HG02852 (cell line): ENCODE measurements around the gene ATP13A5.

Experiments
- ATAC-seq: cut with Tn5 transposase; IDR thresholded peaks from one replicate; pipeline ENCODE4 v1.9.1; 2021; ENCODE audit warnings: mild to moderate bottlenecking, moderate library complexity; ENCODE audit not compliant: unreplicated experiment

Gene ATP13A5

DNA sequence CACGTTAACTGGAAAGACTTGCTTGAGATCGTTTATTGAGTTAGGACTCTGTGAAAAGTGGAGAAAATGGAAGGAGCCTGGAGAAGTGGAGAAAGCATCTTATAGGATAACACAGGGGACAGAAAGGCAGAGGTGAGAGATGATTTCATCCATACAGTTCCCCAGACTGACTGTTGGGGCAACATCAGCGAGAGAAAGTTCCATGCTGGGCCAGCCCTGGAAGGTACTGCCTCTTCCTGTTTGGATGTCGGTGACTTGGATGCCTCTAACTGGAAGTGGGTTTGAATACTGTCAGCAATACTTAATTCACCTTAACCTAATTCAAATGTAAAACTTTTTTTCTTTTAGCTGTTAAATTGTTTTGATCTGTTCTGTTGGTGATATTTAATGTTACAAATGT, 32.3 kb downstream of the ATP13A5 start:
- ATAC-seq: no peak

GRCh38 chr3:193345431-193345830, 33.1 kb downstream of the ATP13A5 start:
- ATAC-seq: no peak

DNA sequence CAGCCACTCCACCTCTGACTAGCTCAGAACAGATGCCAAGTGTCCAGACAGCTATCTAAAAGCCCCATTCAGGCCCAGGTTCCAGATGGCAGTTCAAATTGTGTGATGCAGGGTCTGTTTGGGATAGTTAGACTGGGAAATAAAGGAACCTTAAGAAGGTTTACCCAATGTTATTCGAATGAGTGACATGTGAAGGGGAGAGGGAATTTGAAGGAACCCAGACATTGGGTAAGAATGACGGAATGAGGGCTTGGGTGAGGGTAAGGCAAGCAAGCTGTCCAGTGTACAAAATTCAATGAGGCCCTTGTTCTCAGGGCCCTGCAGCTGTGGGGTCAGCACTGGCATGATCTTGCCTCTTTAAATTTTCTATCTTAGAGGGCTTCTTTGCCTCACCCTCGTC, 34.1 kb downstream of the ATP13A5 start:
- ATAC-seq: no peak

DNA sequence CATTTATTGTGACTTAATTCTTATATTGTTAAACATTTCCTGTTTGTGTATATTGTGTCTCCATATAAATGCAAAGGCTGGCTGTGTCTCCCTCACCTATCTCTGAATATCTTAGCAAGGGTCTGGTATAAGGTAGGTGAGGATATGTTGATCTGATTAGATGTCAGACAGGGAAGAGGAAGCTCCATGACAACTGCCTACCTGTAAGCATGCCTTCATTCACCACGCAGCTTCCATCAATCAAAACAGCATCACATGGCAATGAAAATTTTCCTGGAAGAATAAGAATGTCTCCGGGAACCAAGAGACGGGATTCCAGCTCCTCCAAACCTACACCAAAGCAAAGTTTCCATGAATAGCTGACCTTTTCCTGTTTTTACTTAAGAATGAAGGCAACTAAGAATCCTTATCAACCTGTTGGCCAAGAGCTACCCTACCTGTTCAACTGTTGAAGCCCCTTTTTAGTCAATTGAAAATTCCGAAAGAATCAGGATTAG, 34.8 kb downstream of the ATP13A5 start:
- no peak for ATAC-seq

DNA sequence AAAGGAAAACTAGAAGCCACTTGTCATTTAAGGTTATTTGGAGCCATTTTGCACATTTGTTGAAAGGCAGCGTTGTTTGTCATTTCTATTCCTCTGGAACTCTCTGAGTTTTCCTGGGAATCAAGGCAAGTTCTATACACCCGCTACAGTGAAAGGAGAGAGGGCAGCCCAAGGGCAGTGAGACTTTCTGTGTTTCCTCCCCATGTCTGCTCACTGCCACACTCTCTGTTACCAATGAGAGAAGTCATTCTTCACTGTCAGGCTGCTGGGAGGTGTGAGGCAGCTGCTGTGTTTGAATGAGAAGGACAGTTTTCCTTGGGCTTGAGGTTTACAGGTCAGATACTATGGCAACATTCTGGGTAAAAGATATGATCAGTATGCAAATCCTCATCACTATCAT, 36.0 kb downstream of the ATP13A5 start:
- no peak for ATAC-seq

DNA sequence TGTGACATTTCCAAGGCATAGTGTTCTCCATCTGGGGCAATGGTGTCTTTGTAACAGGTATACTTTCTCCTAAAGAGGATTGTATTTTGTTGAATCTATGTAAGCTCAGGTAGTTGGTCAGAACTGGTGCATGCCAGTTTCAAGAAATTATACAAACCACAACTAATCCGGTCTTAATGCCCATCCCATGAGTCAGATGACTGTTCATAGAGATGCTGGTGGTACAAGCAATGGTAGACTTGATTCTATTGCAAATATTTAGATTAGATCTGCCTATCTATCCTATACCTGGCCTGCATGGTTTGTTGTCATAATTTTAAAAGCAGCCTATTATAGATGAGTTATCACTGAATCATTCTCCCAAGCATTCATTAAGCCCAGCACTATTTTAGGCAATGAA, 43.5 kb downstream of the ATP13A5 start:
- ATAC-seq: no peak

DNA sequence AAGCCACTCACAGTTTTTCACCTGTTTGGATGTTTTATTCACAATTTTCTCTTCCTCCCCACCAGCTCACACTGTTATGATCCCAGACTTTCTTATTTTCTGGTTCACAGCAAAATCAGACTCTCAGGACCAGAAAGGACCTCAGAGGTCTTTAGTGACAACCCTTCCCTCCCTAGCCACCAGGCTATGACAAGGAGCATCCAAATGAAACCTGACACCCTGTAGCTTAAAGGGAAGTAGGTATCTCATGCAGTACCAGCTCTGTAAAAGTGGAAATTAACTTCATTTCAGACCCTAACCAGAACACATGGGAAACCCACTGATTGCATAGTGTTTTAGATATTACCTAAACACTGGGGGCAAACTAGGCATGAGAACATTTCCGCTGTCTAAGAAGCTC, 45.3 kb downstream of the ATP13A5 start:
- no peak for ATAC-seq

DNA sequence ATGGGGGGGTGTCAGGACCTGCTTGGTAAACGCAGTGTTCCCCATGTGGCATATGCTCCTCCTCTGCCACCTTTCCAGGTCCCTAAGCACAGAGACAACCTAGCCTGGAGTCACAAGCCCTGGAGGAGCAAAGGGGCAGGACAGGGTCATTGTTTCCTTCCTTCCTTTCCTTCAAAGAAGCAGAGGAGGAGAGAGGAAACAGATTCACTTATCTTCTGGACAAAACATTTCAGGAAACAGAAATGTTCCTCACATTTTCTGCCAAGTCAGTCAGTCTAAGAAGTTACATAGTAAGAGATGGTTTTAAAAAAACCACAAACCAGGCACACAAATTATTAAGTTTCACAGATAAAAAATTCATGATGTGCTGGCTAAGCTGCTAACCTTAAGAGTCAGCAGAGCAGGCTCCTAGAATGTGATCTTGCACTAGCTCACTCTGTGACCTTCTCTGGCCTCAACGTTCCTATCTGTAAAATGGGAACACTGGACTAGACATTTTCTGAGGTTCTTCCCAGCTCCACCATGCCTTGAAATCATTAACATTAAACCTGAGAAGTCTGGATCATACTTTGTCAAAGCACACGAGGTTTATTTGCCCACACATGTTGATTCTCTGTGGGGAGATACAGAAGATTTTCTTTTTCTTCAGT, 47.9 kb downstream of the ATP13A5 start:
- no peak for ATAC-seq

GRCh38 chr3:193317682-193318300, 60.8 kb downstream of the ATP13A5 start:
- ATAC-seq: no peak

- ATAC-seq: no peak
These were observed 64.4 kb downstream of the ATP13A5 start for GRCh38 chr3:193314161-193314560.

GRCh38 chr3:193313061-193313958, 65.2 kb downstream of the ATP13A5 start:
- no peak for ATAC-seq

DNA sequence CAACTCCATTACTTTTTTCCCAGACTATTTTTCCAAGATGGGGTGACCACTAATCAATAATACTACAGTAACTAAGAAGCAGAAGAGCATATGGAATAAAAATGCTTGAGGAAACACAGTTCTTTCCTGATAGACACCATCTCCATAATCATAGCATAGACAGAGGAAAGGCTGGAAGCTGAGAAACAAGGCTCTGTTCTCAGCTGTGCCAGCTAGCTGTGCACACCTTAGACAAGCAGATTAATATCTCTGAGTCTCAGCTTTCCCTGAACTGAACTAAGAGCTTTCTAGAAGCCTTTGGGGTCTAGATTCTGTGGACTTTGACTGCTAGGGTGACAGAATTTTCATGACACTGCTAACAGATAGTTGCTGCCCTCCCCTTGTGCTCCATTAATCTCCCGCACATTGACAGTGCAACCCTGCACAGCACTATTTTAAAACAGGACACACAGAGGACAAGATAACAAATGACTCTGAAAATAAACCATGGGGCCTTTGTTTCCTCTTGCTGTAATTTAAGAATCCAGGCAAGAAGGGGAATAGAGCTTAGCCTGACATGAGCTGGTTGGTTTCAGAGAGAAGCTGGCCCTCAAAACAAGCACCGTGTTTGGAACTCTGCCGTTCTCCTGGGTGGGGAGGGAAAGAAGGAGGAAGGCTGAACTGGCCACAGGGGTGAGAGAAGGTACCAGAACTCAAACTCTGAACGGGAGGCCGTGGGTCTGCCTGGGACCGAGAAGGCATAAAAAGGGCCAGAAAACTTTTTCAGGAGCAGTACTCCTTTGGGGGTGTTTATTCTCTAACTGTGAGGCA, 67.4 kb downstream of the ATP13A5 start:
- no peak for ATAC-seq

DNA sequence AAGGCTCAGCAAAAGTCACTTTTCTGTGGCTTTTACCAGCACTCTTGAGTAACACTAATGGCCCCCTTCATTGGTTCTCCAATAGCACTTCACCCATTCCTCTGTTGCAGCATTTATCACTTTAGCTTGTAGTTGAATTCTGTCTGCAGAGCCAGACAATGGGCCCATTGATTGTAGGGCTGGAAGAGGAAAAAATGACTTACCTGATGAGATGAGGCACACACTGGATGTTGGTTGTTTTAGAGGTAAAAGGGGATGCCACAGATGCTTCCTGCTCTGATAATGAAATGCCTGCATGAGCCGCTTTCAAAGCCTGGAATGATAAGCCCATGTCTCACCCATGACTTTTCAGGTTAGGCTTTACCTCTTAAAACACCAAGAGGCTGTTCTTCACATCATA, 73.2 kb downstream of the ATP13A5 start:
- ATAC-seq: no peak

GRCh38 chr3:193301433-193301832, 77.1 kb downstream of the ATP13A5 start:
- no peak for ATAC-seq

DNA sequence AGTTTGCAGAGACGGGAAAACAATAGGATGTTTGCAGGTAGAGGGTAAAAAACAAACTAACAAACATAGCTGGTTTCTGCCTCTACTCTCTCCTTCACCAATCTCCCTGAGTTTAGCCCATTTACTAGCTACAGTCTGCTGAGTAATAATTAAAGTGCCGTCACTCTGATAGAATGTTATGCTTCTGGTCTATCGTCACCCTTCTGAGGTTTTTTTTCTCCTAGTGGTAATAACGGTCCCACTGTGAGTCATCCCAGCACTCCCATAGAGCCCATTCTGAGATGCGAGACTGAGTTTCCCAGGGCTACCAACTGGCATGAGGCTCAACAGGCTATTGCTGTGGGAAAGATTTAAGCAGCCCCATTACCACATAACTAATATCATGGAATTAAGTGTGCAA, 81.1 kb downstream of the ATP13A5 start:
- ATAC-seq: no peak

- ATAC-seq: no peak
These were observed 82.6 kb downstream of the ATP13A5 start for GRCh38 chr3:193295985-193296384.

GRCh38 chr3:193292386-193292785, 86.2 kb downstream of the ATP13A5 start:
- no peak for ATAC-seq

DNA sequence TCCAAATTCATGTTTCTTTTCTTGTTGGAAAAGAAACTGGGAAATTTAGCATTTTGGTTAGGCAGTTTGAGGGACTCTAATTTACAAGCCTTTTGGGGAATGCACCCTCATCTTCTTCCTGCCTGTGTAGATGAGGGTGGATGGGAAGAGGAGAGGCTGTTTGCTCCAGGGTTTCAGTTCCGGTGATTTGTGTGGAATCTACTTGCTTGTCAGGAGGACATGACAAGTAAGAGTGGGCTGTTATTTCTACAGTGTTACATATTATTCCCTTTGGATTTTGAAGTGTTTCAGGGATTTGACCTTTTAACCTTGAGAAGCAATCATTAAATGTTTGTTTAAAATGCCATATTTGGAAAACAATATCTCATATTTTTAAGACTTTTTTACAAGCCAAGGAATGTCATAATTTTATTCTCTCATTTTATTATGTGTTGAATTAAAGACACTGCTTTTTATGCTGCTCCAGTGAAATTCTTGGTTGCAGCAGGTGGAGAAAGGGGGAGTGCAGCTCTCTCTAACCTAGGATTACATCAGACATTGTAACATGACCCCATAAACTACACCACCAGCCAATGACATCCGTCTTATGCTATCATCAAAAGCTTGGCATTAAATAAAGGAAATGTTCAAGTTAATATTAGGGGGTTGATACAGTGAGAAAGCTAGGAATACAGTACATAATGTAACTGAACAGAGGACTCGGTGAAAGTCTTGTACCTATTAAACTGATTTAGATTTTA, 107.3 kb downstream of the ATP13A5 start:
- ATAC-seq: no peak

- no peak for ATAC-seq
These were observed 108.1 kb downstream of the ATP13A5 start for GRCh38 chr3:193270451-193270850.

GRCh38 chr3:193269343-193270028, 109.1 kb downstream of the ATP13A5 start:
- no peak for ATAC-seq
